ENCODE results near the gene LRP2. TPM values are rescaled to one million over a fixed set of nuclear protein-coding genes. Genes with fewer than 3 reads are reported as not detected.

LRP2 gene
- total and polyA plus RNA-seq, 10 of the 15 experiments (the other 5 are each of a cell fraction or from before 2014, with no cell fraction given), result 0.01 to 0.19 (median 0.06) TPM; not detected in 5

GRCh38 chr2:169110916-169111315, 251.4 kb downstream of the LRP2 start:
- H3K4me2 ChIP-seq (ENCODE audit: control insufficient read depth, insufficient read depth), result no peak overlapping the region
- POLR2A ChIA-PET, result no interaction called here
- DNase-seq (ENCODE audit: low read depth, low spot score) (no peak), ATAC-seq (no peak), FAIRE-seq (no peak)
- no peak overlapping the region for H2AFZ ChIP-seq (ENCODE audit: control insufficient read depth, low read depth, low read length)
- CTCF ChIA-PET, result interaction anchor here (1.0 to 6.4 kb wide), 9 partner anchors 14 to 286 kb away, joined by 3 to 105 read pairs (median 5); no protein-coding TSS in a partner anchor
- no peaks in the 10 kb centered on the region for H3K79me2 ChIP-seq (ENCODE audit: control insufficient read depth, insufficient read depth, low read length)
- H3K4me3 ChIP-seq, result no peak overlapping the region
- no TSS peak for BruUV-seq (replicated peaks)
- H3K9me3 ChIP-seq (replicated peaks; ENCODE audit: control insufficient read depth, insufficient read depth, low read length), result no peaks in the 10 kb centered on the region
- H3K36me3 ChIP-seq (ENCODE audit: control insufficient read depth in 2 of 2, insufficient read depth in 2 of 2, low read length in 1 of 2), result no peaks in the 10 kb centered on the region
- RAD21 ChIA-PET (ENCODE audit: unreplicated experiment), result interaction anchor here (0.7 to 2.1 kb wide), 4 partner anchors 15 to 31 kb away, joined by 3 to 18 read pairs (median 8); no protein-coding TSS in a partner anchor
- TF ChIP-seq ESRRA (IDR thresholded peaks at IDR 0.05; ENCODE audit: low read length) (no peak), BHLHE40 (IDR thresholded peaks at IDR 0.05; ENCODE audit: borderline replicate concordance in 1 of 2, low read depth in 2 of 2, low read length in 1 of 2) (no peak), POLR2AphosphoS2 (IDR thresholded peaks at IDR 0.05; ENCODE audit: low read depth, low read length) (no peak), SREBF2 (IDR thresholded peaks at IDR 0.05; ENCODE audit: low read length) (no peak), EP300 (IDR thresholded peaks at IDR 0.05; ENCODE audit: borderline replicate concordance in 1 of 2, control insufficient read depth in 1 of 2, low read depth in 2 of 2, low read length in 2 of 2) (no peak), NRF1 (conservative IDR thresholded peaks at IDR 0.05; ENCODE audit: low read depth, low read length) (no peak)
- in situ Hi-C loops (cut with MboI), result loop anchor here (25.0 kb wide), 1 partner anchor 801 kb away; no protein-coding TSS in a partner anchor
- H3K4me1 ChIP-seq (ENCODE audit: control insufficient read depth, insufficient read depth, low read length), result 0 out of 2 replicates have a peak, but pooled peaks cover 4% of the 10 kb centered on the region
- H3K27ac ChIP-seq (ENCODE audit: control insufficient read depth, insufficient read depth), result no peak overlapping the region
- H3K9ac ChIP-seq (ENCODE audit: control insufficient read depth, insufficient read depth, low read length), result no peak overlapping the region
- no peaks in the 10 kb centered on the region for H4K20me1 ChIP-seq (ENCODE audit: control insufficient read depth, insufficient read depth)
- H3K27me3 ChIP-seq (replicated peaks in 1 of 2; ENCODE audit: control insufficient read depth in 2 of 2, insufficient read depth in 2 of 2, low read length in 1 of 2), result no peaks in the 10 kb centered on the region; a peak in 1 of 4 replicates
- 43% methylated on average over 18 of the region's 18 CpGs for WGBS (ENCODE audit: insufficient coverage, insufficient replicate concordance, low lambda C conversion rate, missing lambda C conversion rate)
- intact Hi-C loops (cut with micrococcal nuclease; ENCODE audit: unreplicated experiment), result loop anchor here (2.0 kb wide), 1 partner anchor 286 kb away; no protein-coding TSS in a partner anchor
- SMC1A ChIA-PET (ENCODE audit: uncharacterized antibody, unreplicated experiment), result interaction anchor here (0.5 to 3.1 kb wide), 5 partner anchors 20 to 1704 kb away, joined by 3 to 25 read pairs (median 3); no protein-coding TSS in a partner anchor

All from GM12878 (cell line).